Stimulated activated CD8-positive, alpha-beta memory T cell treated with anti-CD3 and anti-CD28 coated beads, Interleukin-7, amount 100 ng/mL, for 4 hours (primary cell): ENCODE results near the gene GPC5.
"Not testable (repeated sequence)": the region's sequence is repeated elsewhere in the genome, so short reads cannot be mapped to it uniquely, and the experiment has no call there.

ENCODE experiments used
- DNase-seq, 2 donors: peaks; one replicate each; pipeline ENCODE4 v3.0.0-alpha.2; 2020; ENCODE audit warnings: low read depth in 2 of 2

Gene GPC5

GRCh38 chr13:92460479-92460878 lies 1062.1 kb downstream of the GPC5 start:
- no peak for DNase-seq

GRCh38 chr13:92461402-92461801 lies 1063.0 kb downstream of the GPC5 start:
- no peak for DNase-seq

GRCh38 chr13:92461831-92462230 lies 1063.4 kb downstream of the GPC5 start:
- DNase-seq = no peak

GRCh38 chr13:92463134-92463533 lies 1064.7 kb downstream of the GPC5 start:
- no peak for DNase-seq

GRCh38 chr13:92473765-92474475 lies 1075.5 kb downstream of the GPC5 start:
- DNase-seq = no peak

GRCh38 chr13:92480387-92480786 lies 1082.0 kb downstream of the GPC5 start:
- no peak for DNase-seq

- not testable (repeated sequence) for DNase-seq
Observed at GRCh38 chr13:92482790-92483189, 1084.4 kb downstream of the GPC5 start.

- DNase-seq = no peak
Observed at GRCh38 chr13:92483894-92484293, 1085.5 kb downstream of the GPC5 start.

- no peak for DNase-seq
Observed at GRCh38 chr13:92487238-92487637, 1088.8 kb downstream of the GPC5 start.

GRCh38 chr13:92488249-92488852 lies 1089.9 kb downstream of the GPC5 start:
- no peak for DNase-seq

GRCh38 chr13:92491839-92492238 lies 1093.4 kb downstream of the GPC5 start:
- no peak for DNase-seq

- DNase-seq = no peak
Observed at GRCh38 chr13:92494915-92495314, 1096.5 kb downstream of the GPC5 start.

GRCh38 chr13:92500192-92500591 lies 1101.8 kb downstream of the GPC5 start:
- no peak for DNase-seq

- DNase-seq = no peak
Observed at GRCh38 chr13:92510416-92510815, 1112.0 kb downstream of the GPC5 start.

- no peak for DNase-seq
Observed at GRCh38 chr13:92512852-92513251, 1114.4 kb downstream of the GPC5 start.

- DNase-seq = no peak
Observed at GRCh38 chr13:92513672-92514071, 1115.3 kb downstream of the GPC5 start.

- DNase-seq = no peak
Observed at GRCh38 chr13:92514420-92515125, 1116.2 kb downstream of the GPC5 start.

- DNase-seq = not testable (repeated sequence)
Observed at GRCh38 chr13:92516878-92517277, 1118.5 kb downstream of the GPC5 start.

- not testable (repeated sequence) for DNase-seq
Observed at GRCh38 chr13:92518622-92519021, 1120.2 kb downstream of the GPC5 start.

- DNase-seq = no peak
Observed at GRCh38 chr13:92530364-92530763, 1131.9 kb downstream of the GPC5 start.

- no peak for DNase-seq
Observed at GRCh38 chr13:92535222-92536006, 1137.0 kb downstream of the GPC5 start.

- no peak for DNase-seq
Observed at GRCh38 chr13:92537471-92537870, 1139.0 kb downstream of the GPC5 start.
